ENCODE results near the gene ASCC1. TPM values are rescaled to one million over a fixed set of nuclear protein-coding genes. Genes with fewer than 3 reads are reported as not detected.

ASCC1 gene
- total and polyA plus RNA-seq, 2 experiments from 2014 or later, result 25.2 to 30.0 TPM

GRCh38 chr10:72194949-72195348, 21.1 kb downstream of the ASCC1 start:
- Histone ChIP-seq H2AFZ (no peak overlapping the region), H3K79me2 (ENCODE audit: insufficient read depth) (no peaks in the 10 kb centered on the region), H3K9me3 (ENCODE audit: low read depth) (no peaks in the 10 kb centered on the region), H3K4me1 (ENCODE audit: insufficient read depth) (no peaks in the 10 kb centered on the region), H3F3A (ENCODE audit: insufficient read depth) (0 out of 2 replicates have a peak, but pooled peaks cover 4% of the 10 kb centered on the region), H3K4me3 (no peak overlapping the region), H4K20me1 (ENCODE audit: insufficient read depth) (no peaks in the 10 kb centered on the region), H3K9ac (no peak overlapping the region), H3K9me2 (ENCODE audit: insufficient read depth) (no peaks in the 10 kb centered on the region), H3K27me3 (replicated peaks; ENCODE audit: insufficient read depth) (no peaks in the 10 kb centered on the region), H3K4me2 (ENCODE audit: unreplicated experiment) (no peak overlapping the region), H3K36me3 (ENCODE audit: low read depth) (peaks cover 15% of the 10 kb centered on the region; the same call in 1 of the 2 replicates), H3K27ac (no peak overlapping the region)
- in situ Hi-C loops (cut with MboI), result no loop called here
- DNase-seq, result no peak
- TF ChIP-seq EZH2phosphoT487 (IDR thresholded peaks at IDR 0.05; ENCODE audit: insufficient read depth, low read depth) (no peak), EZH2 (IDR thresholded peaks at IDR 0.05; ENCODE audit: insufficient read depth, poor library complexity, severe bottlenecking) (no peak)
- WGBS, 2 experiments (ENCODE audit: low coverage in 1 of 2, low lambda C conversion rate in 2 of 2, missing lambda C conversion rate in 2 of 2), result 98 to 100% methylated on average over 2 of the region's 2 CpGs

GRCh38 chr10:72186982-72187330, 29.1 kb downstream of the ASCC1 start:
- H3K9ac ChIP-seq, result peak overlapping the region; percentile 87
- peak overlapping the region; percentile 81 for H3K4me2 ChIP-seq (ENCODE audit: unreplicated experiment)
- in situ Hi-C loops (cut with MboI), result no loop called here
- H3K9me2 ChIP-seq (ENCODE audit: insufficient read depth), result no peaks in the 10 kb centered on the region
- H3K79me2 ChIP-seq (ENCODE audit: insufficient read depth), result no peaks in the 10 kb centered on the region
- H2AFZ ChIP-seq, result peak overlapping the region; percentile 87
- H3K36me3 ChIP-seq (ENCODE audit: low read depth), result no peaks in the 10 kb centered on the region
- peaks cover 13% of the 10 kb centered on the region for H3K4me1 ChIP-seq (ENCODE audit: insufficient read depth)
- 37 to 41% methylated on average over 3 of the region's 3 CpGs for WGBS, 2 experiments (ENCODE audit: low coverage in 1 of 2, low lambda C conversion rate in 2 of 2, missing lambda C conversion rate in 2 of 2)
- H3K27me3 ChIP-seq (replicated peaks; ENCODE audit: insufficient read depth), result no peaks in the 10 kb centered on the region
- H3K9me3 ChIP-seq (ENCODE audit: low read depth), result no peaks in the 10 kb centered on the region
- H3F3A ChIP-seq (ENCODE audit: insufficient read depth), result peaks cover 29% of the 10 kb centered on the region
- H3K4me3 ChIP-seq, result peak overlapping the region; percentile 65
- peak overlapping the region; percentile 98 for H3K27ac ChIP-seq
- TF ChIP-seq EZH2 (IDR thresholded peaks at IDR 0.05; ENCODE audit: insufficient read depth, poor library complexity, severe bottlenecking) (no peak), EZH2phosphoT487 (IDR thresholded peaks at IDR 0.05; ENCODE audit: insufficient read depth, low read depth) (no peak)
- H4K20me1 ChIP-seq (ENCODE audit: insufficient read depth), result no peaks in the 10 kb centered on the region
- no peak for DNase-seq

GRCh38 chr10:72186258-72186981, 29.7 kb downstream of the ASCC1 start:
- Histone ChIP-seq H3K9ac (peak overlapping the region; percentile 87), H3F3A (ENCODE audit: insufficient read depth) (peaks cover 29% of the 10 kb centered on the region), H3K4me3 (peak overlapping the region; percentile 65), H3K27ac (peak overlapping the region; percentile 98), H3K4me2 (ENCODE audit: unreplicated experiment) (peak overlapping the region; percentile 81), H3K27me3 (replicated peaks; ENCODE audit: insufficient read depth) (no peaks in the 10 kb centered on the region), H3K79me2 (ENCODE audit: insufficient read depth) (no peaks in the 10 kb centered on the region), H3K4me1 (ENCODE audit: insufficient read depth) (peaks cover 13% of the 10 kb centered on the region), H3K9me3 (ENCODE audit: low read depth) (no peaks in the 10 kb centered on the region), H3K36me3 (ENCODE audit: low read depth) (no peaks in the 10 kb centered on the region), H4K20me1 (ENCODE audit: insufficient read depth) (no peaks in the 10 kb centered on the region), H2AFZ (peak overlapping the region; percentile 87), H3K9me2 (ENCODE audit: insufficient read depth) (no peaks in the 10 kb centered on the region)
- WGBS, 2 experiments (ENCODE audit: low coverage in 1 of 2, low lambda C conversion rate in 2 of 2, missing lambda C conversion rate in 2 of 2), result 3 to 5% methylated on average over 7 of the region's 7 CpGs
- TF ChIP-seq EZH2phosphoT487 (IDR thresholded peaks at IDR 0.05; ENCODE audit: insufficient read depth, low read depth) (no peak), EZH2 (IDR thresholded peaks at IDR 0.05; ENCODE audit: insufficient read depth, poor library complexity, severe bottlenecking) (no peak)
- peak; percentile 87 for DNase-seq
- in situ Hi-C loops (cut with MboI), result no loop called here

GRCh38 chr10:72184156-72184555, 31.9 kb downstream of the ASCC1 start:
- H3K27me3 ChIP-seq (replicated peaks; ENCODE audit: insufficient read depth), result no peaks in the 10 kb centered on the region
- DNase-seq, result no peak
- H3K9ac ChIP-seq, result no peak overlapping the region
- no peaks in the 10 kb centered on the region for H3K36me3 ChIP-seq (ENCODE audit: low read depth)
- no peak overlapping the region for H2AFZ ChIP-seq
- no peak overlapping the region for H3K27ac ChIP-seq
- peaks cover 13% of the 10 kb centered on the region for H3K4me1 ChIP-seq (ENCODE audit: insufficient read depth)
- no peak overlapping the region for H3K4me2 ChIP-seq (ENCODE audit: unreplicated experiment)
- no peaks in the 10 kb centered on the region for H3K79me2 ChIP-seq (ENCODE audit: insufficient read depth)
- no peaks in the 10 kb centered on the region for H3K9me3 ChIP-seq (ENCODE audit: low read depth)
- H4K20me1 ChIP-seq (ENCODE audit: insufficient read depth), result no peaks in the 10 kb centered on the region
- 92 to 95% methylated on average over 2 of the region's 2 CpGs for WGBS, 2 experiments (ENCODE audit: low coverage in 1 of 2, low lambda C conversion rate in 2 of 2, missing lambda C conversion rate in 2 of 2)
- TF ChIP-seq EZH2 (IDR thresholded peaks at IDR 0.05; ENCODE audit: insufficient read depth, poor library complexity, severe bottlenecking) (no peak), EZH2phosphoT487 (IDR thresholded peaks at IDR 0.05; ENCODE audit: insufficient read depth, low read depth) (no peak)
- in situ Hi-C loops (cut with MboI), result no loop called here
- H3K4me3 ChIP-seq, result no peak overlapping the region
- no peaks in the 10 kb centered on the region for H3K9me2 ChIP-seq (ENCODE audit: insufficient read depth)
- peaks cover 29% of the 10 kb centered on the region for H3F3A ChIP-seq (ENCODE audit: insufficient read depth)

All from GM23248 (cell line).